GM12891 (cell line): ENCODE data around the gene F11R.
"Not testable (repeated sequence)": the region's sequence is repeated elsewhere in the genome, so short reads cannot be mapped to it uniquely, and the experiment has no call there.

Experiments used
- DNase-seq: peaks from one replicate; pipeline ENCODE4 v3.0.0; 2011; ENCODE audit warnings: low spot score; ENCODE audit not compliant: insufficient read length
- FAIRE-seq: peaks from 2 replicates; lab custom pipeline; 2011; peaks lifted over from hg19 to GRCh38; lab: Jason Lieb, UNC
- PAX5 ChIP-seq: IDR thresholded peaks from 2 replicates; pipeline ENCODE4 v1.6.1; 2011; ENCODE audit warnings: low read length, moderate library complexity, mild to moderate bottlenecking; ENCODE audit not compliant: insufficient read depth, severe bottlenecking
- POLR2A ChIP-seq: IDR thresholded peaks from 2 replicates; pipeline ENCODE4 v1.6.1; 2011; ENCODE audit warnings: low read depth, low read length, control low read depth
- POLR2AphosphoS5 ChIP-seq: IDR thresholded peaks from 2 replicates; pipeline ENCODE4 v1.6.1; 2011; ENCODE audit warnings: low read depth, low read length, control low read depth
- POU2F2 ChIP-seq: IDR thresholded peaks from 2 replicates; pipeline ENCODE4 v1.6.1; 2011; ENCODE audit warnings: low read depth, mild to moderate bottlenecking, control low read depth, low read length, moderate library complexity
- SPI1 ChIP-seq: IDR thresholded peaks from 2 replicates; pipeline ENCODE4 v1.6.1; 2011; ENCODE audit warnings: low read depth, low read length, control low read depth
- TAF1 ChIP-seq: IDR thresholded peaks from 2 replicates; pipeline ENCODE4 v1.6.1; 2011; ENCODE audit warnings: low read depth, low read length, control low read depth

The F11R gene

DNA sequence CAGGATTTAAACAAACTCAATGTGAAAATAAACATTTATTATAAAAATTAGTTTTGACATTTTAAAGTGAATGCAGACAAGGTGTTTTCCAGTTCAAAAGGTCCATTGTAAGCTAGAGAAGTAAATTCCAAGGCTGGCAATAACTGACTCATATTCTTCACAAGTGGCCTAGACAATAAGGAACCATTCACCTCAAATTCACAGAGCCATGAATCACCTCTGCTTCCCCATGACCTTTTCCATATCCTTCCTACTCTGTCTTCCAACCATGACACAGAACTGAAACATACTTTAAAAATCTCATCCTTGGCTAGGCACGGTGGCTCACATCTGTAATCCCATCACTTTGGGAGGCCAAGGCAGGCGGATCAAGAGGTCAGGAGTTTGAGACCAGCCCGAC lies 24.8 kb downstream of the F11R start:
- FAIRE-seq, result no peak
- no peak for DNase-seq
- no peak for TF ChIP-seq PAX5
- no peak for TF ChIP-seq POU2F2
- no peak for TF ChIP-seq POLR2A
- no peak for TF ChIP-seq SPI1
- TF ChIP-seq POLR2AphosphoS5, result no peak
- no peak for TF ChIP-seq TAF1

DNA sequence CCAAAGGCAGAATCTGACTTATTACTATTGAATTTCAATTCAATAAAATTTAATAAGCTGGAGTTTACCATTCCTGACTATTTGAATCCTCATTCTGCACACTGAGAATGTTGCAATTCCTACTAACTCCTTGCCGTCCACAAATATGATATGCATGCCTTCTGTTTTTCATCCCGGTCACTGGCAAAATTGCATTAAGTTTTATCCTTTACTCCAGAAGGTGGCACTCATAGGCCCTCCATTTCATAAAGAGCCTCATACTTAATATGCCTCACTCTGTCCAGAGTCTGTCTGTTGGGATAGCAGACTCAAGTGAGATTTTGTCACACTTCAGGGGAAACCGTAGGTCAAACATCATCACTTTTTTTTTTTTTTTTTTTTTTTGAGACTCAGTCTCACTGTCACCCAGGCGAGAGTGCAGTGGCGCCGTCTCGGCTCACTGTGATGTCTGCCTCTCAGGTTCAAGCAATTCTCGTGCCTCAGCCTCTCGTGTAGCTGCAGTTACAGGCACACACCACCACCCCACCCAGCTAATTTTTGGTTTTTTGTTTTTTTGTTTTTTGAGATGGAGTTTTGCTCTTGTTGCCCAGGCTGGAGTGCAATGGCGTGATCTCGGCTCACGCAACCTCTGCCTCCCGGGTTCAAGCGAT lies 27.3 kb downstream of the F11R start:
- no peak for TF ChIP-seq POLR2A
- no peak for TF ChIP-seq PAX5
- no peak for TF ChIP-seq SPI1
- no peak for TF ChIP-seq TAF1
- no peak for TF ChIP-seq POLR2AphosphoS5
- TF ChIP-seq POU2F2, result no peak
- FAIRE-seq (no peak), DNase-seq (no peak)

DNA sequence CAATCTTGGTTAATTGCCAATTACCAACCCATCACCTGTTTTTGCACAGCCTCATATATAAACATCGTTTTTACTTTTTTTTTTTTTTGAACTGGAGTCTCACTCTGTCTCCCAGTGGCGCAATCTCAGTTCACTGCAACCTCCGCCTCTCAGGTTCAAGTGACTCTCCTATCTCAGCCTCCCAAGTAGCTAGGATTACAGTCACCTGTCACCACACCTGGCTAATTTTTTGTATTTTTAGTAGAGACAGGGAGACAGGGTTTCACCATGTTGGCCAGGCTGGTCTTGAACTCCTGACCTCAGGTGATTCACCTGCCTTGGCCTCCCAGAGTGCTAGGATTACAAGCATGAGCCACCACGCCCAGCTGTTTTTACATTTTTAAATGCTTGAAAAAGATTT lies 28.9 kb downstream of the F11R start:
- not testable (repeated sequence) for DNase-seq, FAIRE-seq

GRCh38 chr1:160987359-160988050 lies 33.4 kb downstream of the F11R start:
- no peak for FAIRE-seq
- DNase-seq, result no peak
- TF ChIP-seq SPI1 (no peak), POLR2AphosphoS5 (no peak), TAF1 (no peak), POU2F2 (no peak), PAX5 (no peak), POLR2A (no peak)

DNA sequence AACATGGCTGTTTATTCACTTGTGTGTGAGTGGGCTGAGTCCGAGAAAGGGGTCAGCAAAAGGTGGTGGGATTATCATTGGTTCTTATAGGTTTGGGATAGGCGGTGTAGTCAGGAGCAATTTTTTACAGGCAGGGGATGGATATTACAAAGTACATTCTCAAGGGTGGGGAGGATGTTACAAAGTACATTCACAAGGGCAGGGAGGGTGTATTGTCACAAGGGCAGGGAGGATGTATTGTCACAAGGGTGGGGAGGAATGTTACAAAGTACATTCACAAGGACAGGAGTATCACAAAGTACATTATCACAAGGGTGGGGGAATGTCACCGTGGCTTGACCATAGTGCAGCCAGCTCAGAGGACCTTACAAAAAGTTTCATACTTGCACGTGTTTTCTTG lies 35.2 kb downstream of the F11R start:
- no peak for FAIRE-seq
- TF ChIP-seq POU2F2 (no peak), SPI1 (no peak), POLR2A (no peak), POLR2AphosphoS5 (no peak), PAX5 (no peak), TAF1 (no peak)
- no peak for DNase-seq

GRCh38 chr1:160981584-160982411 lies 39.2 kb downstream of the F11R start:
- TF ChIP-seq POLR2AphosphoS5 (no peak), TAF1 (no peak), PAX5 (no peak), POU2F2 (no peak), SPI1 (no peak), POLR2A (no peak)
- FAIRE-seq, result no peak
- DNase-seq, result no peak

DNA sequence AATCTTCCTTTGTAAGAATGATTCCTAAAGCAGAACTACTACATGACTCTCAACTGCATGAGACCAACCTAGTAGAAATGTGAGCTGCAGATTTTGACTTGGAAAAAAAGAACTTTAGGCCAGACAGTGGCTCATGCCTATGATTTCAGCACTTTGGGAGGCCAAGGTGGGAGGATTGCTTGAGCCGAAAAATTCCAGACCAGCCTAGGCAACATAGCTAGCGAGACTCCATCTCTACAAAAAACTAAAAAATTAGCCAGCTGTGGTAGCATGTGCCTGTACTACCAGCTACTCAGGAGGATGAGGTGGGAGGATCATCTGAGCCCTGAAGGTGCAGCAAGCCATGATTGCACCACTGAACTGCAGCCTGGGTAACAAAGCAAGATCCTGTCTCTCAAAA lies 41.7 kb downstream of the F11R start:
- no peak for FAIRE-seq
- no peak for DNase-seq
- TF ChIP-seq TAF1, result no peak
- TF ChIP-seq POU2F2, result no peak
- no peak for TF ChIP-seq POLR2A
- TF ChIP-seq SPI1, result no peak
- TF ChIP-seq PAX5, result no peak
- no peak for TF ChIP-seq POLR2AphosphoS5

DNA sequence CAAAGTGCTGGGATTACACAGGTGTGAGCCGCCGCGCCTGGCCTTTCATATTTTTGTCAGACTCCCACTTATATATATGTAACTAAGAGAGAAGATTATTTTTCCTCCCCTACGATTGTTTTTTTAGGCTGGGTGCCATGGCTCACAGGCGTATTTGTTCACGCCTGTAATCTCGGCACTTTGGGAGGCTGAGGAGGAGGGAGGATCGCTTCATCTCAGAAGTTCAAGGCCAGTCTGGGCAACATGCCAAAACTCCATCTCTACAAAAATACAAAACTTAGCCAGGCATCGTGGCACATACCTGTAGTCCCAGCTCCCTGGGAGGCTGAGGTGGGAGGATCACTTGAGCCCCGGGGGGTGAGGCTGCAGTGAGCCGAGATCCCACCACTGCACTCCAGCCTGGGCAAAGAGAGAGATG lies 42.4 kb downstream of the F11R start:
- FAIRE-seq, result no peak
- no peak for DNase-seq
- TF ChIP-seq POU2F2 (no peak), POLR2A (no peak), SPI1 (no peak), PAX5 (no peak), POLR2AphosphoS5 (no peak), TAF1 (no peak)

DNA sequence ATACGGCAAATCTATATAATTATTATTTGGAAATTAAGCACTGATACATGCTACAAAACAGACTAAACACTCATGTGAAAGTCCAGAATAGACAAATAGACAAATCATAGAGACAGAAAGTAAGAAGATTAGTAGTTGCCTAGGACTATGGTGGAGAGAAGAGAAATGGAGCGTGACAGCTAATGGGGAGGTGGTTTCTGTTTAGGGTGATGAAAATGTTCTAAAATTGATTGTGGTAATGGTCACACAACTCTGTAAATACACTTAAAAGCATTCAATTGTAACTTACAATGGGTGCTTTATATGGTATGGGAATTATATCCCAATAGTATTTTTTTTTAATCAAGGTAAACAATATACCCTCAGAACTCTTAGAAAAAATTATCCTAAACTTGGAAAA lies 45.9 kb downstream of the F11R start:
- no peak for DNase-seq
- FAIRE-seq, result peak; percentile 85
- TF ChIP-seq POLR2A (no peak), TAF1 (no peak), SPI1 (no peak), POU2F2 (no peak), PAX5 (no peak), POLR2AphosphoS5 (no peak)
